ENCODE measurements around the gene FGFRL1. TPM values are rescaled to one million over a fixed set of nuclear protein-coding genes. Genes with fewer than 3 reads are reported as not detected.
A peak's percentile ranks its signal among the peaks of the same experiment; 100 is the strongest.

Gene FGFRL1
- total and polyA plus RNA-seq, 2 of the 13 experiments (the other 11 are each of a cell fraction or from before 2014, with no cell fraction given), result 19.1 to 30.6 TPM

GRCh38 chr4:993111-994029 lies 18.1 kb upstream of the FGFRL1 start, which contains the start of gene SLC26A1 (continued):
- peak; percentile 54 for TF ChIP-seq CTCF (CRISPR knock-in tag; IDR thresholded peaks at IDR 0.05)
- no peak for TF ChIP-seq ZNF512B (CRISPR knock-in tag; IDR thresholded peaks at IDR 0.05; ENCODE audit: borderline replicate concordance)
- TF ChIP-seq MEIS1 (CRISPR knock-in tag; IDR thresholded peaks at IDR 0.05; ENCODE audit: borderline replicate concordance), result no peak; the same call in 1 of the 2 replicates
- TF ChIP-seq XBP1 (CRISPR knock-in tag; IDR thresholded peaks at IDR 0.05), result no peak
- peak; percentile 20 for TF ChIP-seq NRL (CRISPR knock-in tag; IDR thresholded peaks at IDR 0.05; ENCODE audit: borderline replicate concordance)
- TF ChIP-seq GABPA (IDR thresholded peaks at IDR 0.05; ENCODE audit: low read depth, low read length), result no peak
- no peak for TF ChIP-seq GABPA (CRISPR knock-in tag; IDR thresholded peaks at IDR 0.05; ENCODE audit: low read depth)
- no peak for TF ChIP-seq ARNT (IDR thresholded peaks at IDR 0.05)
- peak; percentile 64 for TF ChIP-seq MXD1 (CRISPR knock-in tag; IDR thresholded peaks at IDR 0.05)
- no peak for TF ChIP-seq SKI (IDR thresholded peaks at IDR 0.05; ENCODE audit: partially characterized antibody)
- peak; percentile 19 for TF ChIP-seq TEAD3 (CRISPR knock-in tag; optimal IDR thresholded peaks at IDR 0.05; ENCODE audit: borderline replicate concordance)
- no peak for TF ChIP-seq HNRNPK (IDR thresholded peaks at IDR 0.05; ENCODE audit: low read depth, low read length, poor library complexity, severe bottlenecking)
- TF ChIP-seq RORA (CRISPR knock-in tag; IDR thresholded peaks at IDR 0.05), result no peak
- TF ChIP-seq ZNF503 (CRISPR knock-in tag; IDR thresholded peaks at IDR 0.05), result 0 out of 2 replicates have a peak, but pooled peaks have one; percentile 24
- no peak for TF ChIP-seq RARG (CRISPR knock-in tag; IDR thresholded peaks at IDR 0.05; ENCODE audit: low read depth)
- 0 out of 2 replicates have a peak, but pooled peaks have one; percentile 56 for TF ChIP-seq ISL2 (CRISPR knock-in tag; IDR thresholded peaks at IDR 0.05)
- 0 out of 2 replicates have a peak, but pooled peaks have one; percentile 5 for TF ChIP-seq THAP7 (CRISPR knock-in tag; IDR thresholded peaks at IDR 0.05)
- no peak for TF ChIP-seq ZNF557 (CRISPR knock-in tag; IDR thresholded peaks at IDR 0.05)
- TF ChIP-seq MTA1 (CRISPR knock-in tag; IDR thresholded peaks at IDR 0.05; ENCODE audit: borderline replicate concordance), result peak; percentile 40
- no peak for TF ChIP-seq ZFAT (CRISPR knock-in tag; conservative IDR thresholded peaks at IDR 0.05)
- no peak; the same call in 1 of the 2 replicates for TF ChIP-seq ZSCAN20 (CRISPR knock-in tag; IDR thresholded peaks at IDR 0.05; ENCODE audit: borderline replicate concordance)
- no peak for TF ChIP-seq SATB2 (CRISPR knock-in tag; IDR thresholded peaks at IDR 0.05)

All from HepG2 (cell line).